GM12878 (cell line): Measurements from ENCODE around the gene ZMYND10. TPM values are rescaled to one million over a fixed set of nuclear protein-coding genes. Genes with fewer than 3 reads are reported as not detected.

Experiments
- ATAC-seq: fragments of 200-7000 bp; cut with Tn5 transposase; 3 replicates; pipeline ENCODE4 v1.9.1; 2020; ENCODE audit warnings: mild to moderate bottlenecking, moderate library complexity
- BruUV-seq: library from RNA; stranded (reverse); fragments of 400-500 nt; replicated peaks from 2 replicates; lab custom pipeline; 2021; lab: Mats Ljungman, UMichigan
- CTCF ChIA-PET: fragments of 300-600 bp; sonication (Branson Sonifier 250); formaldehyde crosslinking; extraction: SDS; loops from one replicate; lab custom pipeline; 2021; ENCODE audit warnings: inconsistent platforms; lab: Yijun Ruan, JAX
- POLR2A ChIA-PET: fragments of 350-600 bp; formaldehyde crosslinking; extraction: SDS; loops from one replicate; lab custom pipeline; 2021; ENCODE audit warnings: inconsistent platforms; lab: Charles Lee
- RAD21 ChIA-PET: fragments of 300-600 bp; sonication (Branson Sonifier 250); formaldehyde crosslinking; loops from one replicate; lab custom pipeline; 2023; ENCODE audit warnings: antibody characterized with exemption; ENCODE audit not compliant: unreplicated experiment; lab: Charles Lee
- SMC1A ChIA-PET: fragments of 300-600 bp; sonication (Branson Sonifier 250); formaldehyde crosslinking; loops from one replicate; lab custom pipeline; 2023; ENCODE audit not compliant: unreplicated experiment, uncharacterized antibody; lab: Charles Lee
- DNase-seq: peaks from one replicate; pipeline ENCODE4 v3.0.0-alpha.2; 2011; ENCODE audit warnings: low read depth, low spot score
- FAIRE-seq: peaks from 3 replicates; lab custom pipeline; 2011; peaks lifted over from hg19 to GRCh38; lab: Jason Lieb, UNC
- H2AFZ ChIP-seq: 2 replicates; pipeline ENCODE4 v1.6.0; 2011; ENCODE audit warnings: low read depth, low read length, control low read depth; ENCODE audit not compliant: control insufficient read depth
- H3K27ac ChIP-seq: 2 replicates; pipeline ENCODE4 v1.5.1; 2011; ENCODE audit warnings: control low read depth; ENCODE audit not compliant: control insufficient read depth, insufficient read depth
- H3K27me3 ChIP-seq, 2 experiments: replicated peaks in 1 of 2; 2 replicates each; pipeline versions ENCODE4 v1.6.0 to v1.6.1; 2011; ENCODE audit warnings: low read length in 1 of 2; ENCODE audit not compliant: control insufficient read depth in 2 of 2, insufficient read depth in 2 of 2
- H3K36me3 ChIP-seq, 2 experiments: 2 replicates each; pipeline ENCODE4 v1.5.1; 2011; ENCODE audit warnings: low read length in 1 of 2; ENCODE audit not compliant: control insufficient read depth in 2 of 2, insufficient read depth in 2 of 2
- H3K4me1 ChIP-seq: 2 replicates; pipeline ENCODE4 v1.6.1; 2011; ENCODE audit warnings: mild to moderate bottlenecking, low read length, moderate library complexity, mixed read lengths; ENCODE audit not compliant: control insufficient read depth, insufficient read depth
- H3K4me2 ChIP-seq: 2 replicates; pipeline ENCODE4 v1.6.0; 2011; ENCODE audit warnings: control low read depth; ENCODE audit not compliant: control insufficient read depth, insufficient read depth
- H3K4me3 ChIP-seq: fragments of 200-600 bp; sonication (generic); 2 replicates; pipeline ENCODE4 v1.5.1; 2016
- H3K79me2 ChIP-seq: 2 replicates; pipeline ENCODE4 v1.6.0; 2011; ENCODE audit warnings: low read length; ENCODE audit not compliant: control insufficient read depth, insufficient read depth
- H3K9ac ChIP-seq: 2 replicates; pipeline ENCODE4 v1.8.0; 2011; ENCODE audit warnings: low read length, control low read depth, mixed read lengths; ENCODE audit not compliant: control insufficient read depth, insufficient read depth
- H3K9me3 ChIP-seq: replicated peaks from 3 replicates; pipeline ENCODE4 v1.5.1; 2011; ENCODE audit warnings: mild to moderate bottlenecking, low read length; ENCODE audit not compliant: control insufficient read depth, insufficient read depth
- H4K20me1 ChIP-seq: 2 replicates; pipeline ENCODE4 v1.6.0; 2011; ENCODE audit not compliant: control insufficient read depth, insufficient read depth
- BACH1 ChIP-seq: fragments of 450-650 bp; IDR thresholded peaks from 2 replicates; pipeline ENCODE4 v1.6.1; 2017; ENCODE audit warnings: mild to moderate bottlenecking, borderline replicate concordance
- IRF3 ChIP-seq: fragments of 450-650 bp; IDR thresholded peaks from 2 replicates; pipeline ENCODE4 v1.6.1; 2014; ENCODE audit warnings: mild to moderate bottlenecking
- MEF2B ChIP-seq: fragments of 450-650 bp; IDR thresholded peaks from 2 replicates; pipeline ENCODE4 v1.6.1; 2018; ENCODE audit warnings: mild to moderate bottlenecking, moderate library complexity; ENCODE audit not compliant: partially characterized antibody, poor library complexity, severe bottlenecking
- NR2F1 ChIP-seq: fragments of 450-650 bp; conservative IDR thresholded peaks from 2 replicates; pipeline ENCODE4 v1.6.1; 2017; ENCODE audit warnings: mild to moderate bottlenecking
- RELA ChIP-seq: fragments of 450-650 bp; IDR thresholded peaks from 2 replicates; pipeline ENCODE4 v1.8.0; 2014; ENCODE audit warnings: borderline replicate concordance; ENCODE audit not compliant: partially characterized antibody
- WGBS: methylation state at CpG from one replicate; pipeline ENCODE4 v1.1.6; 2016; ENCODE audit warnings: low lambda C conversion rate; ENCODE audit not compliant: insufficient replicate concordance, insufficient coverage; ENCODE audit errors: missing lambda C conversion rate; 5-methylcytosine and 5-hydroxymethylcytosine counted together
- in situ Hi-C: fragments of 300-500 bp; cut with MboI; formaldehyde crosslinking; loops from 9 replicates; pipeline ENCODE4 v1.14.3; 2018; ENCODE audit warnings: mixed read lengths
- intact Hi-C: fragments of 100-400 bp; cut with micrococcal nuclease; formaldehyde crosslinking; loops from one replicate; pipeline ENCODE4 v1.14.2; 2022; ENCODE audit not compliant: unreplicated experiment
- polyA plus RNA-seq, 11 experiments: library from polyadenylated mRNA; depleted of rRNA in 4 of 11; unstranded in 6 of 11; stranded (reverse) in 5 of 11; fragments of >200 nt; fragmentation: Nextera tagmentation in 4 of 11; fragmentation: Illumina TruSeq in 1 of 11; extraction: Ambion mirVana in 4 of 11; extraction: Trizol in 1 of 11; gene quantifications; 1 replicate in 1 of 11; 2 replicates in 10 of 11; pipeline versions ENCODE4 v1.2.1 to v1.2.3, GENCODE V29; 2011 to 2016; ENCODE audit warnings: inconsistent platforms in 2 of 11, missing spikeins in 2 of 11, low read depth in 1 of 11
- total RNA-seq, 4 experiments: library from RNA; depleted of rRNA in 3 of 4; stranded (reverse); fragments of >200 nt in 3 of 4; fragmentation: Illumina TruSeq in 1 of 4; extraction: Trizol in 1 of 4; gene quantifications; 2 replicates each; pipeline versions ENCODE4 v1.2.1 to v1.2.3, GENCODE V29; 2013 to 2021

Gene ZMYND10
- total and polyA plus RNA-seq, 10 of the 15 experiments (the other 5 are each of a cell fraction or from before 2014, with no cell fraction given), result 0.11 to 1.0 (median 0.37) TPM

- Histone ChIP-seq H4K20me1 (no peaks in the 10 kb centered on the region), H3K4me1 (no peaks in the 10 kb centered on the region; the same call in 1 of the 2 replicates), H3K36me3 (no peaks in the 10 kb centered on the region), H3K4me3 (peak overlapping the region; percentile 96), H3K9ac (peak overlapping the region; percentile 86), H3K79me2 (peaks cover 54% of the 10 kb centered on the region), H3K9me3 (no peaks in the 10 kb centered on the region), H3K4me2 (peak overlapping the region; percentile 75), H3K27me3 (no peaks in the 10 kb centered on the region), H2AFZ (peak overlapping the region; percentile 57), H3K27ac (peak overlapping the region; percentile 92)
- ChIA-PET SMC1A (interaction anchor here (1.1 kb wide), 1 partner anchor 11 kb away, joined by 3 read pairs; no protein-coding TSS in a partner anchor), POLR2A (interaction anchor here (0.6 to 7.0 kb wide), 5 partner anchors 10 to 229 kb away, joined by 3 to 84 read pairs (median 3); partner anchors contain the start of genes CYB561D2, HYAL3, NAA80 and NPRL2), RAD21 (interaction anchor here (1.3 kb wide), 1 partner anchor 10 kb away, joined by 3 read pairs; the partner anchor contains the start of gene NPRL2), CTCF (interaction anchor here (6.4 to 10.5 kb wide), 2 partner anchors 9 to 17 kb away, joined by 59 to 72 read pairs; partner anchors contain the start of genes CYB561D2, HYAL2 and NPRL2)
- no peak for ATAC-seq
- no peak for FAIRE-seq
- no TSS peak for BruUV-seq
- intact Hi-C loops (no loop called here), in situ Hi-C loops (no loop called here)
- TF ChIP-seq RELA (no peak), BACH1 (no peak)
- 12% methylated on average over 9 of the region's 9 CpGs for WGBS
- DNase-seq, result no peak
Observed at GRCh38 chr3:50340147-50340447, 5.4 kb downstream of the ZMYND10 start.

GRCh38 chr3:50339485-50340146 is 5.9 kb downstream of the ZMYND10 start:
- Histone ChIP-seq H3K27ac (peak overlapping the region; percentile 92), H3K79me2 (peaks cover 59% of the 10 kb centered on the region), H3K4me3 (peak overlapping the region; percentile 96), H3K9me3 (no peaks in the 10 kb centered on the region), H2AFZ (0 out of 2 replicates have a peak overlapping the region, but pooled peaks have one; percentile 57), H3K27me3 (no peaks in the 10 kb centered on the region), H4K20me1 (no peaks in the 10 kb centered on the region; the same call in 1 of the 2 replicates), H3K36me3 (no peaks in the 10 kb centered on the region; a peak in 2 of 4 replicates), H3K4me2 (peak overlapping the region; percentile 75), H3K9ac (peak overlapping the region; percentile 86), H3K4me1 (peaks cover 3% of the 10 kb centered on the region; the same call in 1 of the 2 replicates)
- intact Hi-C loops (loop anchor here (5.0 kb wide), 2 partner anchors 42 to 102 kb away; partner anchors contain the start of genes GNAI2, HYAL3 and NAA80), in situ Hi-C loops (loop anchor here (10.0 kb wide), 1 partner anchor 1055 kb away; the partner anchor contains the start of gene RBM15B)
- ChIA-PET CTCF (interaction anchor here (1.1 to 10.5 kb wide), 4 partner anchors 9 to 41 kb away, joined by 4 to 72 read pairs (median 32); partner anchors contain the start of genes CYB561D2, HYAL2, HYAL3 and NAA80), POLR2A (interaction anchor here (0.7 to 7.0 kb wide), 5 partner anchors 10 to 604 kb away, joined by 3 to 84 read pairs (median 27); partner anchors contain the start of genes CYB561D2, GNAI2, NPRL2 and TUSC2), RAD21 (no interaction called here), SMC1A (interaction anchor here (0.7 to 1.6 kb wide), 3 partner anchors 10 to 469 kb away, joined by 3 to 8 read pairs (median 3); partner anchors contain the start of genes CYB561D2 and NPRL2)
- DNase-seq, result no peak
- TF ChIP-seq MEF2B (peak; percentile 25), NR2F1 (0 out of 2 replicates have a peak, but pooled peaks have one; percentile 12), IRF3 (no peak)
- BruUV-seq, result no TSS peak
- FAIRE-seq, result no peak
- ATAC-seq, result no peak
- 15% methylated on average over 14 of the region's 14 CpGs for WGBS
